CD4-positive, alpha-beta T cell treated with Interferon alpha-2 for 1 hour (primary cell): ENCODE data around the gene CDC20.
"Not testable (repeated sequence)": the region's sequence is repeated elsewhere in the genome, so short reads cannot be mapped to it uniquely, and the experiment has no call there.

Experiments used
- DNase-seq, 2 donors: peaks; one replicate each; pipeline ENCODE4 v3.0.0-alpha.2; 2020 to 2022

Gene CDC20

DNA sequence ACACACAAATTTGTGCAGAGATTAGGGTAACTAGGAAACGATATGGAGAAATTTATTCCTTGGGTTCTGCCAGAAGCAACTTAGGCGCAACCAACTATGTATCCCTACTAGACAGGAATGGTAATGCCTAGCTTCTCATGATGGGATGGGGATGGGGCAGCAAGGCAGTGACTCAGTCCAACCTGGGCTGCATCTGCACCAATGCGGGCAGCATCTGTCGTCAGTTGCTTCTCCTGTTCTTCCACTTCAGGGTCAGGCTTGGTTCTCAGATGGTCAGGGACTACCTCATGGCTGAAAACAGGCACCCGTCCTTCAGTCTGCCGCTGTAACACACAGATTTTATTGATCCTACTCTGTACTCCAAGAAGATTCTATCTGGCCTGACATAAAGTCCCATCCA lies 27.9 kb downstream of the CDC20 start:
- DNase-seq, result no peak

DNA sequence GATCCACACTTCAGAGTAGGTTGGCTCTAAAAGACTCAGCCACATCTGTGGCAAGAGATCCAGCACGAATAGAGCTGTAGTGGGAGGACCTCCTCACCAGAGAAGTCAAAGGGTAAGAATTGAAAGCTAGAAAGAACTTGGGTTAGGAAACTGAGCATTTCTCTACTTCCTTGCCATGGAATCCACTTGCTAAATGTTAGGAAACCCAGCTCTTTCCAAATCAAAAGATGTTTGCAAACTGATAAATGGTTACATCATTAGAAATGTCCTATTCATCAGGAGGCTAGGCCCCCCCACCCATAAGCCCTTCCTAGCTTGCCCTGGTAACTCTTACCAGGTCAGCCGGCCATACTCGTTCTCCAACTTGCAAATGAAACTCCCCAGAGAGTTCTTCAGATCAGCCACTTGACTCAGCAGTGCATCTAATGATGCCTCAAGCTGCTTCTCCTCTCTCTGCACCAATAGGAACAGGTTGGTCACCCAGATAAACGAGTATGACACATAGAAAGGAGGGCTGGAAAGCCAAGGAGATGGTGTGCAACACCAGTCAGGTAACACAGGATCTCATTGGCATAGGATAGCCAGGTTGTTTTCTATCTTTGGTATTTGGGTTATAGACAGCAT lies 29.3 kb downstream of the CDC20 start:
- DNase-seq, result no peak

DNA sequence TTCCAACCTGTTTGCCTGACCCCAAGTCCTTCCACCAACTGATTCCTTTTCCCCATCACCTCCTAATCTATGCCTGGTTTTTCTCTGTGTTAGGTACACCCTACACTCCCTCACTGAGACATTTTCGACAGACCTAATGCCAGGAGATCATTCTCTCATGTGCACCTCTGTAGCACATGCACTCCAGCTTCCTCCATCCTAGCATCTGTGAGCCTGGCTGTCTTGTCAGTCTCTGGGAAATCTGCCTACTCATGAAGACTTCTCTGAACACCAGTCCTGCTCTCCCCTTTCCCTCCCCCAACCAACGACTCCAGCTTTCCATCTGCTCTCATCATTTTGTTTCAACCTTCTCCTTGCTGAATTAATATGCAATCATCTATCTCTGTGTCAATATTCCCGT lies 29.8 kb downstream of the CDC20 start:
- DNase-seq, result no peak

DNA sequence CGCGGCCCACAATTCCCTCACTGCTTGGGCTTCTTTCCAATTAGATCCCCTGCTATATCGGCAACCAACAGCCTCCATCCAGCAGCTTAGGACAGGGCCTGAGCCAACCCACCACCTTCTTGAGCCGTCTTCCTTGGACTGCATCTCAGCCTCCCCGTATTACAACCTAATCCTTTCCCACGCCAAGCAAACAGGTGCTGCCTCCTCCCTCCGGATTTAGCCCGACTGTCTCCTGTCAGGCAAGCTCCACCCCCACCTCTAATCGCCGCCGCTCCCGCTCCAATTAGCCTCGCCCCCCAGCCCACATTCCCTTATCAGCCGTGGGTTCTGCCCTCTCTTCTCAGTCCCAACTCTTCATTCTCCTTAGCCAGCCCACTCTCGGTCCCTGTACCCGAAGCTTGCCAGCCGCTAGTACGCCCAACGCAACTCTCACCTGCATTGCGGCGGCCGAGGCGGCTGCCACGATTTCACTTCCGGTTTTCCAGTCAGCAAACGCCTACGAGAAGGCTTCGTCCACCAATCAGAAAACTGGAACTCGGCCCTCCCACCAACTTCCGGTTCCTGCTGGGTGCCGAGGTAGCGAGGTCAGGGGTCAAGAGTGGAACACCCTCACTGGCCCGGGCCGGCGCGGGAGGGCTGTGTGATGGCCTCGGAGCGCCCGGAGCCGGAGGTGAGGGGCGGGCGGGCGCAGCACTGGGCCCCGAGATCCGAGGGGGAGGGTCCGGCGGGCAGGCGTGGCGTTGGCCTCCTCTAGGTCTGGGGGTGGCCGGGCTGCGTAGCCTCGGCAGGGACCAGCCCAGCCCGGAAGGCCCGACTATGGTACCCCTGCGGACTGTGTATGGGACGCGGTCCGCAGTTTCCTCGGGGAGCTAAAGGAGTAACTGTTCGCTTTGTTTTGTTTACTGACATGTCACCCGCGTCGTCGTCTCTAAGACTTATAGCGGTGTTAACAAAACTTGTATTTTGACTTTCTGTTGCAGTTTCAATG lies 30.8 kb downstream of the CDC20 start, which contains the start of the genes MED8 and SZT2:
TSS of gene MED8 (minus strand) at position 475 of the 988 bp plus-strand sequence. CDS start at position 439, 36 bp downstream.
TSS of gene SZT2 (plus strand) at position 574 of the 988 bp plus-strand sequence. CDS start at position 644, 70 bp downstream.
- peak; percentile 94 to 95 for DNase-seq

DNA sequence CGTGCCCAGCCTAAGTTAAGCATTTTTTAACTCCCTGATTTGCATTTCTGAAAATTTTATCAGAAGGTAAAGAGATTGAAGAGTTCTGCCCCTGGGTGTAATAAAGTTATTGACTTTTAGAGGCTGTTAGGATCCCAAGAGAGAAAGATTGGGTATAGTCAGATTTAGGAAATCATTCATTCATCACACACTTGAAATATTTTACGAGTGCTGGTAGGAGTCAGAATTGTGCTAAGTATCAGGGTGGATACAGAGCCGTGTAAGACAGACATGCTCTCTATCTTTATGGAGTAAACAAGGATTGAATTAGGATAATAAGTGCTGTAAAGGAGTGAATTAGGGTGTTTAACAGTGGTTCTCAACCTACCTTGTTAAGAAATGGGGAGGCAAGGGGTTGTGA lies 33.9 kb downstream of the CDC20 start:
- DNase-seq, result no peak

DNA sequence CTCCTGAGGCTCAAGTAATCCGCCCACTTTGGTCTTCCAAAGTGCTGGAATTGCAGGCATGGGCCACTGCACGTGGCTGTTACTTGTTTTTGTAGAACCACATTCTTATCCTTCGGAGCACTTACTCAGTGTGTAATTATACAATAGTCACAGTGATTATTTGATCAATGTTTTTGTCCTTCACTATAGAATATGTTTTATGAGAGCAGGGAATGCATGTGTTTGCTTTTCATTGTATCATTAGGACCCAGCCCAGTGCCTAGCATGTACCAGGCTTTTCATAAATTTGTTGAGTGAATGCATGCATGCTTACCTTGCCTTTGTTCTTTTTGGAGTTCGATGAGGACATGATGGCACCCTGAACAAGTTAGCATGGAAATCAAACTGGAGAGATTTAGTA lies 36.7 kb downstream of the CDC20 start:
- DNase-seq, result no peak

DNA sequence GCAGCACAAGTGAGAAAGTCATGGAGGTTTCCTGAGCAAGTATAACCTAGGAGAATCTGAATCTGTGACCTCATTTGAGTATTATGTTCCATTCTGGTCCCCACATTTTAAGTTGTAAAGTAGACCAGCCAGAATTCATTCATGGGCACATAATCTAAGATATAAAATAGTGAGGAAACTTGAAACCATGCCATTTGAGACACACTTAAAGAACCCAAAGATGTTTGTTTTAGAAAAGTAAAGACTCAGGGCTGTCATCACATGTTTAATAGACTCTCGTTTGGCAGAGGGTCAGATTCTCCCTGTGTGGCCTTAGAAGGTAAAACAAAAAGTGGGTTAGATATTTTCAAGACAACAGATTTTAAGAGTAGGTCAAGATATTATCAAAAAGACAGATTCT lies 37.3 kb downstream of the CDC20 start:
- DNase-seq, result no peak

DNA sequence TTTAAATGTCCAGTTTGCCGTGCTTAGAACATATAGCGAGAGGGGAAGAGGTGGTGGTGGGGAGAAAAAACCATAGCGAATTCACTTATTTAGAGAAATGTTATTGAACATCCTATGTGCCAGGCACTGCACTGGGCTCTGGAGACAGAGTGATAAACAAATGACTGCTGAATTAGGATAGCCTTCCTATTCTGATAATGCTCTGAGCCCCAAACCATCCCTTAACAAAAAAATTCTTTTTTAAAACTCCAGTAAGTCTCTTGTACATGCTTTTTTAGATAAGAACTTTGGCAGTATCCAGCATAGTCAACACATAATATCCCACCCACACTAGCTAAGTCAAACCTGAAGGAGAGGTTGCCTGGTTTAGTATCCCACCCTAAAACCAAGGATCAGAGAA lies 39.4 kb downstream of the CDC20 start:
- DNase-seq, result no peak

DNA sequence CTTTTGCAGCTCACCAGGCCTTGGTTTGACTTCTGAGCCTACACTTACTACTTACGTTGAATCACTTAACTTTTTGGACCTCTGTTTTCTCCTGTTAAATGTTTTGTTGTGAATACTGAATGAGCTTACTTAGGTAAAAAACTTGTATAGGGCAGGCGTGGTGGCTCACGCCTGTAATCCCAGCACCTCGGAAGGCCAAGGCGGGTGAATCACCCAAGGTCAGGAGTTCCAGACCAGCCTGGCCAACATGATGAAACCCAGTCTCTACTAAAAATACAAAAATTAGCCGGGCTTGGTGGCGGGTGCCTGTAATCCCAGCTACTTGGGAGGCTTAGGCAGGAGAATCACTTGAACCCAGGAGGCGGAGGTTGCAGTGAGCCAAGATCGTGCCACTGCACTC lies 41.7 kb downstream of the CDC20 start:
- DNase-seq, result not testable (repeated sequence)

DNA sequence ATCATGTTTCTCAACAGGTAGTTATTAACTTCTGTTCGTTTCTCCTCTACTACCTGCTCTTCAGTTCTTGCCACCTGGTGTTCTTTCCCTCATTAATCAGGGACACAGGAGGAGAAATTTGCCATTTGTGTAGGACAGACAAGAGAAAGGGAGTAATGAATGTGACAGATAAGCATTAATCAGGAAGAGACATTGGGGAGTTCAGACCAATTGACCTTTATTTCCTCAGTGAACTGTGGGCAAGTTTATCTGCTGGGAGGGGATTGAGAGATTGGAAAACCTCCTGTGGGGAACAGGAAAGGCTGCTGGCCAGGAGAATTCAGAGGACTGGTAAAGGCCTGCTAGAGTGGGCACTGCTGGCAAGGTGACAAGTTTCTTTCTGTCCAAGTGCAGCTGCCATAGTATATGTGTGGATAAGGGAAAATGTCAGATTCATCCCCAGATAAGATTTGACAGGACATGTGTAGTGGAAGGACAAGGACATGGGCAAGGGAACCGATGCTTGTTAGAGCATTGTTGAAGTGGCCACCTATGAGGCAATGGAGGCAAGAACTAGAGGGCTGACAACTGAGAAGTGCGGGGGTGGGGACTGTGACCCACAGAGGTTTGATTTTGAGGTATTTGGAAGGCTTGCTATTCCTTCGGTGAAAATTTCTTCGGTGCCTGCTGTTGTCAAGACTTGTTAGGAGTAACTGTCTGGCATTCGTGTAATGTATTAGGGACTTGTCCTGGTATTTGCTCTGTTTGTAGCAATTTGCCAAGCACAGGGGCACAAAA lies 43.5 kb downstream of the CDC20 start:
- no peak for DNase-seq

DNA sequence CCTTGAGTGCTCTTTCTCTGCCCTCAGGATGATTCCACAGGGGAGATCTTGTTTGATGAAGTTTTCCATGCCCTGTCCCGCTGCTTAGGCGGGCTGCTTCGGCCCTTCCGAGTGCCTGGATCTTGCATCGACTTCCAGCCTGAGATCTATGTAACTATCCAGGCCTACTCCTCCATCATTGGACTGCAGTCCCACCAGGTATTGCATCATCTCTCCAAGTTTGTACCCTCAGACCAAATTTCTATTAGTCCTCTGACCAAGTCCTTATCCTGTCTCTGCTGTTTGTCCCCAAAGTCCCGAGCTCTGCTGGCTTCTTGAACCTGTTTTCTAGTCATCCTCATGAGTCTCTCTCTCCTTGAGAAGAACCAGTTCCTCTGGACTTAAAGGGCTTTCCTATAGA lies 45.6 kb downstream of the CDC20 start:
- DNase-seq, result no peak

DNA sequence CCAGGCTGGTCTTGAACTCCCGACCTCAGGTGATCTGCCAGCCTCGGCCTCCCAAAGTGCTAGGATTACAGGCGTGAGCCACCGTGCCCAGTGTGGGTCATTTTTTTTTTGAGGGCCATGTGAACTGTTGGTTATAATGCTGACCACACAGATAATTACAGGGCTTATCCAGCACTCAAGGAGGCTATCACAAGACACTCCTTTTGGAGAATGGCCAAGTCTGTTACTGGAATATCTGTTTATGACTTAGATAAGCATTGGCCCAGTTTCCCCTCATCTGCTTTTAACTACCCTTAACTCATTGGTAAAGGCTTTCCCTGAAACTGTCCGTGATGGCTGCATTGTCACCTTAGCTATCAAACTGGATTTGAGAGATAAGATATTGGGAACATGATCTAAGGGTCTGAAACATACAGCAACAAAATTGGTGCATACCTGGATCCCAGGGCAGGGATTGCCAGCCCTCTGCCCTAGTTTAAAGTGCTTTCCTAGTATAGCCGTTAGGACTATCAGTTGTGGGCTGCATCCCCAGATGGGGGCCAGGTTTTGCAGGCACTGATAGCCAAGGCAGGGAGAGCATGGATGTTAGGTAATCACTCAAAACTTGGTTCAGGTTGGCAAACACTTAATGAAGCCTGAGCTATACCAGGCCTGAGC lies 46.6 kb downstream of the CDC20 start:
- no peak for DNase-seq

DNA sequence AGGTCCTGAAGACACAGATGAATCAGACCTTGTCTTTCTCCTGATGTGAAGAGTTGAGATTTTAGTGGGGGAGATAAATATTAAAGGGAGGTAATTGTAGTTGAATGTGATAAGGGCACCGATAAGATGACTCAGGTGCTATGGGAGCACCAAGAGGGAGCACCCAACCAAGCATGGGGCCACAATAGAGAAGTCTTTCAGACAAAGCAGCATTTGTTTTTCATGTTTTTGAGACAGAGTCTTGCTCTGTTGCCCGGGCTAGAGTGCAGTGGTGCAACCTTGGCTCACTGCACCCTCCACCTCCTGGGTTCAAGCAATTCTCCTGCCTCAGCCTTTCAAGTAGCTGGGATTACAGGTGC lies 47.1 kb downstream of the CDC20 start:
- DNase-seq, result no peak

DNA sequence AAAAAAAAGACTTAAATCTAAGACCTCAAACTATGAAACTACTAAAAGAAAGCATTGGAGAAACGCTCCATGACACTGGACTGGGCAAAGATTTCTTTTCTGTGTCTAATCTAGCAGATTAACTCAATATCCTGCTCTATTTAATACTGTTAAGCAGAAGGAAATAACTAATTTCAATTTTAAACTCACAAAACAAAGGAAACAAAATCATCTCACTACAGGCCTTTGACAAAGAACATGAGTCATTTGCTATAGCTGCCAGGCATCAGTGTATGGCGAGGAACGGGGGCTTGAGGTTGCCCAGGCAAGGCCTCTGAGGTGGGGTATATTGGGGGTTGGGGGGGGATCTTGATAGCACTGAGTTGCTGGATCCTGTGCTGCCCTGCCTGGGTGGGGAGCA lies 51.8 kb downstream of the CDC20 start:
- no peak for DNase-seq
